C4-2B (cell line): Measurements from ENCODE around the gene ASAH2.

Experiments used
- ZFX ChIP-seq: fragments of 450-650 bp; IDR thresholded peaks from 2 replicates; pipeline ENCODE4 v1.6.1; 2017
- TF ChIP-seq, protein P1 (sequence below): fragments of 450-650 bp; conservative IDR thresholded peaks from 2 replicates; pipeline ENCODE4 v1.5.1; 2017; ENCODE audit warnings: mild to moderate bottlenecking

DNA sequence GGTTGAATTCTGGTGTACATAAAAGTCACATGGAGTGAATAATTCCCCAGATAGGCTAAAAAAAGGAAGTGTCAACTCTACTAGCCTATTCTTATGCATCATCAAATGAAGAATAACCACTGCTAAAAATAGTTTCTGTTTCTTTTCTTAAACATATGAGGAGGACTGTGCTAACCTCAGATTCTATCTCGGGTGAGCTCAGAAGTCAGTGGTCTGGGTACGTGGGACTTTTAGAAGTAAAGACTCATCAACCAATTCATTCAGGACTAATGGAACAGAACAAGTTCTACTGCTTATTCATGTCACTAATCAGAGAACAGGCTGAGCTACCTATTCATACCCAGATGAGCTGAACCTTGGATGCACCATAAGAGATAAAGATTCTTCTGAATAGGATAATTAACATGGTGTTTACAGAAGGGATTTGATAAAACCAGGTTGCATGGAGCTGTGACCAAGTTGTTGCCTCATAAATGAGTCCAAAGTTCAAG, 9.5 kb upstream of the ASAH2 start:
- TF ChIP-seq, protein P1, sequence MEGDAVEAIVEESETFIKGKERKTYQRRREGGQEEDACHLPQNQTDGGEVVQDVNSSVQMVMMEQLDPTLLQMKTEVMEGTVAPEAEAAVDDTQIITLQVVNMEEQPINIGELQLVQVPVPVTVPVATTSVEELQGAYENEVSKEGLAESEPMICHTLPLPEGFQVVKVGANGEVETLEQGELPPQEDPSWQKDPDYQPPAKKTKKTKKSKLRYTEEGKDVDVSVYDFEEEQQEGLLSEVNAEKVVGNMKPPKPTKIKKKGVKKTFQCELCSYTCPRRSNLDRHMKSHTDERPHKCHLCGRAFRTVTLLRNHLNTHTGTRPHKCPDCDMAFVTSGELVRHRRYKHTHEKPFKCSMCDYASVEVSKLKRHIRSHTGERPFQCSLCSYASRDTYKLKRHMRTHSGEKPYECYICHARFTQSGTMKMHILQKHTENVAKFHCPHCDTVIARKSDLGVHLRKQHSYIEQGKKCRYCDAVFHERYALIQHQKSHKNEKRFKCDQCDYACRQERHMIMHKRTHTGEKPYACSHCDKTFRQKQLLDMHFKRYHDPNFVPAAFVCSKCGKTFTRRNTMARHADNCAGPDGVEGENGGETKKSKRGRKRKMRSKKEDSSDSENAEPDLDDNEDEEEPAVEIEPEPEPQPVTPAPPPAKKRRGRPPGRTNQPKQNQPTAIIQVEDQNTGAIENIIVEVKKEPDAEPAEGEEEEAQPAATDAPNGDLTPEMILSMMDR = no peak
- no peak for TF ChIP-seq ZFX
